ENCODE results near the gene NBPF9. TPM values are rescaled to one million over a fixed set of nuclear protein-coding genes. Genes with fewer than 3 reads are reported as not detected.
"Not testable (repeated sequence)": the region's sequence is repeated elsewhere in the genome, so short reads cannot be mapped to it uniquely, and the experiment has no call there.

Gene NBPF9, protein sequence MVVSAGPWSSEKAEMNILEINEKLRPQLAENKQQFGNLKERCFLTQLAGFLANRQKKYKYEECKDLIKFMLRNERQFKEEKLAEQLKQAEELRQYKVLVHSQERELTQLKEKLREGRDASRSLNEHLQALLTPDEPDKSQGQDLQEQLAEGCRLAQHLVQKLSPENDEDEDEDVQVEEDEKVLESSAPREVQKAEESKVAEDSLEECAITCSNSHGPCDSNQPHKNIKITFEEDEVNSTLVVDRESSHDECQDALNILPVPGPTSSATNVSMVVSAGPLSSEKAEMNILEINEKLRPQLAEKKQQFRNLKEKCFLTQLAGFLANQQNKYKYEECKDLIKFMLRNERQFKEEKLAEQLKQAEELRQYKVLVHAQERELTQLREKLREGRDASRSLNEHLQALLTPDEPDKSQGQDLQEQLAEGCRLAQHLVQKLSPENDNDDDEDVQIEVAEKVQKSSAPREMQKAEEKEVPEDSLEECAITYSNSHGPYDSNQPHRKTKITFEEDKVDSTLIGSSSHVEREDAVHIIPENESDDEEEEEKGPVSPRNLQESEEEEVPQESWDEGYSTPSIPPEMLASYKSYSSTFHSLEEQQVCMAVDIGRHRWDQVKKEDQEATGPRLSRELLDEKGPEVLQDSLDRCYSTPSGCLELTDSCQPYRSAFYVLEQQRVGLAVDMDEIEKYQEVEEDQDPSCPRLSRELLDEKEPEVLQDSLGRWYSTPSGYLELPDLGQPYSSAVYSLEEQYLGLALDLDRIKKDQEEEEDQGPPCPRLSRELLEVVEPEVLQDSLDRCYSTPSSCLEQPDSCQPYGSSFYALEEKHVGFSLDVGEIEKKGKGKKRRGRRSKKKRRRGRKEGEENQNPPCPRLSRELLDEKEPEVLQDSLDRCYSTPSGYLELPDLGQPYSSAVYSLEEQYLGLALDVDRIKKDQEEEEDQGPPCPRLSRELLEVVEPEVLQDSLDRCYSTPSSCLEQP (N-terminal part only)
- total RNA-seq = 10 to 100 TPM; 13.6 to 16.2 TPM

- CTCF ChIA-PET, POLR2A ChIA-PET: not testable (repeated sequence)
Observed at GRCh38 chr1:149103109-149104081, at the start of gene NBPF9. NBPF9 (minus strand) TSS chr1:149103551; CDS start chr1:149082139, 21,412 bp downstream.

- POLR2A ChIA-PET, CTCF ChIA-PET: not testable (repeated sequence)
Observed at GRCh38 chr1:149149909-149150308, 46.6 kb upstream of the NBPF9 start.

DNA sequence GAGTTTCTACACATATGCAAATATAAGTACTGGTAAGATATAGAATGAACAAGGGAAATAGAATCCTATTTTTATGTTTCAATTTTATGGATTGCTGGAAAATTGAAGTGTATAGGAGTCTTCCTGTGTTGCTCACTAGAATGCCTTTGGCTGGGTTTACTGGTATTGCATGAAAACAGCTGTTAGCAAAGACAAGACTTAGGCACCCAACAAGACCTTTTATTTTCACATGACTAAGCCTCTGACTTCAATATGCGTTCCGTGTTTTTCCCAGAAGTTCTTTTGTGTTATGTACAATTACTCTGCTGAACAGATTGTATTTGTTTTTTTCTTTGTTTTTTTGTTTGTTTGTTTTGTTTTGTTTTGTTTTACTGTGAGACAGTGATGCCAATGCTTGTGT lies 34.2 kb upstream of the NBPF9 start:
- CTCF ChIA-PET, POLR2A ChIA-PET: not testable (repeated sequence)

- POLR2A ChIA-PET, CTCF ChIA-PET: not testable (repeated sequence)
Observed at GRCh38 chr1:149130938-149131337, 27.6 kb upstream of the NBPF9 start.

DNA sequence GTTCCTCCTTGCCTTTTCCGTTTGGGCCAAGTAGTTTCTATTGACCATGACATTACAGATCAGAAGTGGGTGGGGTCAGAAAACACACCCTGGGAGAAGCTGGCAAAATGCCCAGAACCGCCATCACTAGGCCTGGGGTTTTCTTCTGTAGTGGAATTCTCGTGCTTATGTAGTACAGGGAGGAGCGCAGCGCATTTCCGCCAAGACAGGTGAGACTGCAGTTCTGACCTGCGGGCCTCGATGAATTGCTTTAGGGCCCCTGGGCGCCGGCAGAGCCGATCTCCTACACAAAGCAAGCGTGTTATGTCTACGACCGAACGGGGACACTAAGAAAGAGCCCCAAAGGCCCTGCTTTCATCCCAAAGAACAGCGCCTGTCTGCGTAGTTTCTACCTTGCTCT lies 25.9 kb upstream of the NBPF9 start:
- POLR2A ChIA-PET, CTCF ChIA-PET: not testable (repeated sequence)

DNA sequence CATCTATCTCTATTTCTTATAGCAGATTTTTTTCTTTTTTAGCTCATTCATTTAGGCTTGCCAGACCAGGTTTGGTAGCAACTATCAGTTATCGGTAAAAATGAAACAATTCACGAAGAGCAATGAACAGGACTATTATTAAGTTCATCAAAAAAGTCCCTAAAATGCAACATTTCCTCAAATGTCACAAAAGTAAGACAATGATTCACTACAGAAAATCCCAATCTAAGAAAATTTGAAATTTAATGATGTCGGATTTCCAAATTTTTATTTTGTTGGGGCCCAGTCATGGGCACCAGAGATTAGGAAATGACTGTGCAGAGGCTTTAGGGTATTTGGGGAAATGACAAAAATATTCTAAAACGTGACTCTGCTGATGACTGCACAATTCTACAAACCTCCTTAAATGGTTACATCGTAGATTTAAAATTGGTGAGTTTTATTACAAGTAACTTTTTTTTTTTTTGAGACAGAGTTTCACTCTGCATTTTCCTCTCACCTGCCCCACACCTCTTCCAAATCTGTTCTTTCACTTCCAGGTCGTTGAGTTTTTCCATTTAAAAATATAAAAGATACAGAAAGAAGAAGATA lies 23.3 kb upstream of the NBPF9 start:
- POLR2A ChIA-PET, CTCF ChIA-PET: not testable (repeated sequence)

DNA sequence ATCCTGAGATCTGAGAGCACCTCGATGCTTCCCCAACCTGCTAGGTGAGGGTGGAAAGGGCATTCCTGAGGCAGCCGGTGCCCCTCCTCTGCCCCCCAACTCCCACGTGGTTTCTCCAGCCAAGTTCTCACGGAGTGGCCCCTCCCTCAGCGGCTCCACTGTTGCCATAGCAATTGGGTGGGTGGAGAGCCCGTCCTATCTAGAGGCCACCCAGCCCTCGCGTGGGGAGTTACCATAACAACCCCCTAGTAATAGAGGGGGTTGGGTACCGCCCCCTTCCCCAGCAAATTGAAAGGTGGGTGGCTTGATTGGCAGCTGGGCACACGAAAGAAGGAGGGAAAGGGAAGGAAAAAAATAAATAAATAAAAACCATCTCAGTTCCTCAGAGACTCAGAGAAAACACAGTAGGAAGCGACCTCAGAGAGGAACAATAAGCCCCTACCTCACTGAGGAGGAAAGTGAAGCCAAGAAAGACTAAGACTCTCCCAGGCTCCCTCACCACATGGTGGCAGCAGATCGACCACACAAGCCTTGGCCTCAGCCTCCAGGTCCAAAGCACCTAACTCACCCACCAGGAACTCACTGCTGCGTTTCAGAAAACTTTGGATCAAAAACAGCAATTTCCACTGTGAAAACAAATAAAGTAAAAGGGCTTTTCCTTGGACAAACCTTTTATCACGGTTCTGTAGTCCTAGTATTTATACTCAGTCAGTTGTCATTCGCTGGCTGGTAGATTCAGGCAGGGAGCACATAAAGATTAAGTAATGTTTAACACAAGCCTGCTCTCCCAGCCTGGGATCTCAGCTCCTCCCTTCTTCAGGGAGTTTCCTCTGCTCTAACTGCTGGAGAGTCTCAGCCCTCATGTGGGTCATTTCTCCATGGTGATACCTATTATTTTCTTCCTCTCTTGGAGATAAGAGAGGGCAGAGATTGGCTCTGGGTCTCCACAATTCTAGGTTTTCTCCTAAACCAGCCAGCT lies 20.9 kb upstream of the NBPF9 start:
- CTCF ChIA-PET, POLR2A ChIA-PET: not testable (repeated sequence)

GRCh38 chr1:149112828-149113227 lies 9.5 kb upstream of the NBPF9 start:
- CTCF ChIA-PET, POLR2A ChIA-PET: not testable (repeated sequence)

GRCh38 chr1:149110343-149110742 lies 7.0 kb upstream of the NBPF9 start:
- POLR2A ChIA-PET, CTCF ChIA-PET: not testable (repeated sequence)

GRCh38 chr1:149102574-149102973 lies 777 bp downstream of the NBPF9 start:
- CTCF ChIA-PET = not testable (repeated sequence)

GRCh38 chr1:149098276-149098675 lies 5.1 kb downstream of the NBPF9 start:
- CTCF ChIA-PET = not testable (repeated sequence)

More at GRCh38 chr1:149102574-149102973, 777 bp downstream of the NBPF9 start:
- POLR2A ChIA-PET = not testable (repeated sequence)

GRCh38 chr1:149093155-149093554 lies 10.2 kb downstream of the NBPF9 start:
- POLR2A ChIA-PET, CTCF ChIA-PET: not testable (repeated sequence)

More at GRCh38 chr1:149098276-149098675, 5.1 kb downstream of the NBPF9 start:
- POLR2A ChIA-PET = not testable (repeated sequence)

DNA sequence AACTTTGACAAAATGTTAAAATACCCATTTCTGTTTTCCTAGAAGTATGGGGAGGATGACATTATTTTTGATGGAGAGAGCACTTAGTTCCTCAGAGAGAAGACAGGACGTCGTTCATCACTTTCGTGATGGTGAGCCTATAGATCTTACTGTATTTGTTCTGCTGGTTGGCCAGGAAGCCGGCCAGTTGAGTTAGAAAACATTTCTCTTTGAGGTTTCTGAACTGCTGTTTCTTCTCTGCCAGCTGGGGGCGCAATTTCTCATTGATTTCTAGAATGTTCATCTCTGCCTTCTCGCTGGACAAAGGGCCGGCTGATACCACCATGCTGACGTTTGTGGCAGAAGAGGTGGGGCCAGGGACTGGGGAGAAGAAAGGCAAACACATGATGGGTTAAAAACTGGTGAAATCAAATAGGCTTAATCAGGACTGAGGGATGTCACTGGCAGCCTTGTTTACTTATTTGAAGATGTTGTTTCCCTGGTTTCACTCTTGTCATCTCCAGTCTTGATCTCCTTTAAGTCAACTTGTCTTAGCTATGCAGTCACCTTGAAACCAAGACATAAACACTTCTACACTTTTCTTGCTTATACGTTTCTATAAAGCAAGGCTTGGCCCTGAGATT lies 27.7 kb downstream of the NBPF9 start:
- CTCF ChIA-PET, POLR2A ChIA-PET: not testable (repeated sequence)

DNA sequence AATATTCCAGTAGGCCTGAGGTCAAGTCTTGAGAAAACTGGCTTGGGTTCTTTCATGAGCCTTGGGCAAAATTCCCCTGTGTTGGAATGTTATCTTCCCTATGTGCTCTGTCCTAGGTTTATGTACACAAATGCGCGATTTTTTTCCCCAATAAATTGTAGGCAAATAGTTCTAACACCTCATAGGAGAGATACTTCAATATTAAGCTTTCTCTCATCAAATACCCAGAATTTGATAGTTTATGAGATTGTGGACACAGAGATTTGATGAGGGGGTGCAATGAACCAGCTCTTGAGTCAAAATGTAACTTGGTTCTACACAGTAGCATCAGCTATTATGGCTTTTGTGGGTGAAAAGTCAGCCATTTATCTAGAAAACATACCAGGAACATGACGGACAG lies 38.7 kb downstream of the NBPF9 start:
- CTCF ChIA-PET, POLR2A ChIA-PET: not testable (repeated sequence)

DNA sequence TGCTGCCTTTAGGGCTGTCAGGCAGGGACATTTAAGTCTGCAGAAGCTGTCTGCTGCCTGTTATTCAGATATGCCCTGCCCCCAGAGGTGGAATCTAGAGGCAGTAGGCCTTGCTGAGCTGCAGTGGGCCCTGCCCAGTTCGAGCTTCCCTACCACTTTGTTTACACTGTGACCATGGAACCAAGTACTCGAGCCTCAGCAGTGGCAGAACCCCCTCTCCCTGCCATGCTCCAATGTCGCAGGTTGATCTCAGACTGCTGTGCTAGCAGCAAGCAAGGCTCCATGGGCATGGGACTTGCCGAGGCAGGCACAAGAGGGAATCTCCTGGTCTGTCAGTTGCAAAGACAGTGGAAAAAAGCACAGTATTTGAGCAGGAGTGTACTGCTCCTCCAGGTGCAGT lies 60.3 kb downstream of the NBPF9 start:
- CTCF ChIA-PET, POLR2A ChIA-PET: not testable (repeated sequence)

- CTCF ChIA-PET, POLR2A ChIA-PET: not testable (repeated sequence)
Observed at GRCh38 chr1:149033916-149034315, 69.4 kb downstream of the NBPF9 start.

DNA sequence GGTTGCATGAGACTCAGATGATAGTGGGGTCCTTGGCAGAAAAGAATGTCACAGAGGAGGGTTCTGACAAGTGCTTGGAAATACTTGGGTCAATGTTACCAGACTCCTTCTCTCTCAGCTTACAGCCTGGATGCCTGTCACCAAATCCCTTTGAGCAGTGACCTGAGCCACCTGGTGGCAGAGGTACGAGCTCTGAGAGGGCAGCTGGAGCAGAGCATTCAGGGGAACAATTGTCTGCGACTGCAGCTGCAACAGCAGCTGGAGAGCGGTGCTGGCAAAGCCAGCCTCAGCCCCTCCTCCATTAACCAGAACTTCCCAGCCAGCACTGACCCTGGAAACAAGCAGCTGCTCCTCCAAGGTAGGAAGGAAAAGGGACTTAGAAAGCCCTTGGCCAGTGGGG lies 79.0 kb downstream of the NBPF9 start:
- CTCF ChIA-PET, POLR2A ChIA-PET: not testable (repeated sequence)

DNA sequence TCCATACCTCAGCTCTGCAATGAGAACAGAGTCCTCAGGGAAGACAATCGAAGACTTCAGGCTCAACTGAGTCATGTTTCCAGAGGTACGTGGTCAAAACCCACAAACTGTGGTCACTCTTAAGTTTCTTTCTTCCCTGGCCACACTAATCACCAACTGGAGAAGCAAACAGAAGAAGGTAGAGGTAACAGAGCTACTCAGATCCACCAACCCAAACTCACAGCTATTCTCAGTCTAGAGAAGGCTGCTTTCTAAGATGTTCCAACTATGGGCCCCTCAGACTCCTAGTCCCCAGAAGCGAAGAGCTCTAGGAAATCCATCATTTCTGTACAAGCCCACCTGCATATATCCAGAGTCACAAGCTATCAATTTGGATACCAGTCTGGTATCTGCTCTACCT lies 84.8 kb downstream of the NBPF9 start:
- POLR2A ChIA-PET, CTCF ChIA-PET: not testable (repeated sequence)

Measured in activated CD8-positive, alpha-beta memory T cell treated with anti-CD3 and anti-CD28 coated beads for 36 hours (primary cell).